Kidney (tissue), 14 donors: ENCODE results near the gene MEN1. TPM values are rescaled to one million over a fixed set of nuclear protein-coding genes. Genes with fewer than 3 reads are reported as not detected.

ENCODE experiments used
- DNase-seq, 5 donors: peaks; one replicate each; pipeline ENCODE4 v3.0.0-alpha.2; 2013 to 2020
- FAIRE-seq: peaks from 2 replicates; lab custom pipeline; 2012; peaks lifted over from hg19 to GRCh38; lab: Jason Lieb, UNC
- H3K27ac ChIP-seq, 2 donors: one replicate each; pipeline ENCODE4 v1.7.0; 2013; ENCODE audit warnings: low read depth in 2 of 2, low read length in 2 of 2, inconsistent platforms in 1 of 2
- H3K27me3 ChIP-seq: one replicate; pipeline ENCODE4 v1.7.1; 2013; ENCODE audit warnings: low read length, inconsistent platforms; ENCODE audit not compliant: control insufficient read depth, insufficient read depth
- H3K36me3 ChIP-seq, 3 donors: one replicate each; pipeline versions ENCODE4 v1.7.0 to v1.7.1; 2013; ENCODE audit warnings: low read length in 3 of 3, control low read depth in 1 of 3, inconsistent platforms in 1 of 3; ENCODE audit not compliant: insufficient read depth in 3 of 3, control insufficient read depth in 2 of 3
- H3K4me1 ChIP-seq, 3 donors: one replicate each; pipeline versions ENCODE4 v1.7.0 to v1.7.1; 2013; ENCODE audit warnings: low read length in 3 of 3, inconsistent platforms in 1 of 3, low read depth in 1 of 3; ENCODE audit not compliant: control insufficient read depth in 2 of 3, insufficient read depth in 2 of 3
- H3K4me3 ChIP-seq, 3 donors: one replicate each; pipeline versions ENCODE4 v1.7.0 to v1.8.1; 2013; ENCODE audit warnings: low read length in 3 of 3, control low read depth in 1 of 3, inconsistent platforms in 1 of 3
- H3K9ac ChIP-seq, 3 donors: one replicate each; pipeline versions ENCODE4 v1.7.0 to v1.7.1; 2013; ENCODE audit warnings: low read length in 3 of 3, control low read depth in 1 of 3, inconsistent platforms in 1 of 3
- H3K9me3 ChIP-seq, 3 donors: one replicate each; pipeline versions ENCODE4 v1.7.0 to v1.7.1; 2013; ENCODE audit warnings: low read length in 3 of 3, control low read depth in 1 of 3, inconsistent platforms in 1 of 3; ENCODE audit not compliant: control insufficient read depth in 2 of 3, insufficient read depth in 1 of 3
- intact Hi-C: fragments of 100-400 bp; cut with DNase I; formaldehyde crosslinking; loops from one replicate; pipeline ENCODE4 v1.11.1; 2022
- polyA plus RNA-seq: library from polyadenylated mRNA; stranded (reverse); fragments of 350-450 nt; fragmentation: Illumina TruSeq; extraction: RNeasy Lipid Tissue Mini Kit (QIAGEN cat#74804); gene quantifications from one replicate; pipeline ENCODE4 v1.2.3, GENCODE V29; 2014; ENCODE audit warnings: low read depth, low replicate concordance; ENCODE audit not compliant: insufficient read depth
- total RNA-seq: library from RNA; stranded (reverse); fragmentation: NEBNext Ultra II Directional; extraction: Animal tissue kit (Norgen Biotek cat#: 25700); gene quantifications from one replicate; pipeline ENCODE4 v1.2.1, GENCODE V29; 2021
- TF ChIP-seq, protein P1 (sequence below): IDR thresholded peaks from 3 replicates; pipeline ENCODE4 v1.5.1; 2012; ENCODE audit warnings: mild to moderate bottlenecking, moderate library complexity, borderline replicate concordance; ENCODE audit not compliant: insufficient read depth; ENCODE audit errors: extremely low read depth
- donor health status: control.
- donor health status: control.
- donor health status: control.
- donor health status: control.
- donor health status: control.
- donor health status: DM: yes; HTN: yes; CAD: no.
- donor health status: Normal renal cell carcinoma (clear cell type).

The MEN1 gene
- total and polyA plus RNA-seq, 2 donors from 2014 or later: 20.9 to 24.0 TPM

DNA sequence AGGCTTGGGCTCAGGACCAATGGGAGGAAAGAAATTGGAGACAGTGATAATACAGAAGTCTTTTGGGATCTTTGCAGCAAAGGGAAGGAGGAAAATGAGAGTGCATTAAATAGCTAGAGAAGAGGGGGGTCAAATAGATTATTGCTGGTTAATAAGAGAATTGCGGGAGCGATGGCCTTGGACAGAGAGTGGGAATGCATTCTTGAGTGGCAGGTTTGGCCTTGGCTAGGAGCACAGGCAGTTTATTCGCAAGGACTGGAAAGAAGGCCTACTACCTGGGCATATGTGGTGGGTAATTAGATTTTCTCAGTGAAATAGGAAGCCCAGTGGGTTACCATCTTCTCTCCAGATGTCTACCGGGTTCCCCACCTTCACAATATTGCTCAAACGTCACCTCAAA, 3.5 kb upstream of the MEN1 start:
- Histone ChIP-seq H3K27me3 (no peaks in the 10 kb centered on the region), H3K27ac (no peak overlapping the region), H3K4me3 (no peak overlapping the region), H3K36me3 (no peaks in the 10 kb centered on the region), H3K9me3 (no peaks in the 10 kb centered on the region), H3K9ac (no peak overlapping the region), H3K4me1 (peaks cover 0 to 7% (median 4%) of the 10 kb centered on the region in 3 donors)
- FAIRE-seq (no peak), DNase-seq (no peak)
- intact Hi-C loops: no loop called here
- TF ChIP-seq, protein P1, sequence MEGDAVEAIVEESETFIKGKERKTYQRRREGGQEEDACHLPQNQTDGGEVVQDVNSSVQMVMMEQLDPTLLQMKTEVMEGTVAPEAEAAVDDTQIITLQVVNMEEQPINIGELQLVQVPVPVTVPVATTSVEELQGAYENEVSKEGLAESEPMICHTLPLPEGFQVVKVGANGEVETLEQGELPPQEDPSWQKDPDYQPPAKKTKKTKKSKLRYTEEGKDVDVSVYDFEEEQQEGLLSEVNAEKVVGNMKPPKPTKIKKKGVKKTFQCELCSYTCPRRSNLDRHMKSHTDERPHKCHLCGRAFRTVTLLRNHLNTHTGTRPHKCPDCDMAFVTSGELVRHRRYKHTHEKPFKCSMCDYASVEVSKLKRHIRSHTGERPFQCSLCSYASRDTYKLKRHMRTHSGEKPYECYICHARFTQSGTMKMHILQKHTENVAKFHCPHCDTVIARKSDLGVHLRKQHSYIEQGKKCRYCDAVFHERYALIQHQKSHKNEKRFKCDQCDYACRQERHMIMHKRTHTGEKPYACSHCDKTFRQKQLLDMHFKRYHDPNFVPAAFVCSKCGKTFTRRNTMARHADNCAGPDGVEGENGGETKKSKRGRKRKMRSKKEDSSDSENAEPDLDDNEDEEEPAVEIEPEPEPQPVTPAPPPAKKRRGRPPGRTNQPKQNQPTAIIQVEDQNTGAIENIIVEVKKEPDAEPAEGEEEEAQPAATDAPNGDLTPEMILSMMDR: no peak

DNA sequence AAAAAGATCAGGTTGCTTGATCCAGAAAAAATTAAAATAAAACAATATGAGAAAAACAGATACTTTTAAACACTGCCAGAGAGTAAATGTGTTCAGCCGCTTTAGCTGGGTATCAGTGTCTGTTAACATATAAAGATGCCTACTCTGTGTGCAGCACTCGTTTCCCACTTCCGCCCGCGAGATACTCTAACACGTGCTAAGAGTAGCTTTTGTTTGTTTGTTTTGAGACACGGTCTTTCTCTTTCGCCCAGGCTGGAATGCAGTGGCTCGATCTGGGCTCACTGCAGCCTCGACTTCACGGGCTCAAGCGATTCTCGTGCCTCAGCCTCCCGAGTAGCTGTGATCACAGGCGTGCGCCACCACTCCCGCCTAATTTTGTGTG, 531 bp upstream of the MEN1 start:
- DNase-seq: peak in 2 of 5 donors; percentile 80 to 82
- peaks cover 0 to 11% (median 4%) of the 10 kb centered on the region in 3 donors for H3K36me3 ChIP-seq
- H3K27ac ChIP-seq: no peak overlapping the region

DNA sequence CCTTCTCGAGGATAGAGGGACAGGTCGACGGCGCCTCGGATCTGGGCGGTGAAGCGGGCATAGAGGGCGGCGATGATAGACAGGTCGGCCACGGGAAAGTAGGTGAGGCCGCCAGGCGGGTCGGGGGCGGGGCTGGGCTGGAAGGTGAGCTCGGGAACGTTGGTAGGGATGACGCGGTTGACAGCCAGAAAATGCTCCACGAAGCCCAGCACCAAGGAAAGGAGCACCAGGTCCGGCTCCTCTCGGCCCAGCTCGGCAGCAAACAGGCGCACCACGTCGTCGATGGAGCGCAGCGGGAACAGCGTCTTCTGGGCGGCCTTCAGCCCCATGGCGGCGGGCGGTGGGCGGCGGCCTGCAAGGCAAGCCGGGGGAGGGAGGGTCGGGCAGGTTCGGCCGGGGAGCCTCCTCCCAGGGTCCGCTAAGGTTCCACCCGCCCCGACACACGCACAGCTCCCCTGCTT, 540 bp downstream of the MEN1 start:
- TF ChIP-seq, protein P1: no peak
- no peaks in the 10 kb centered on the region for H3K27me3 ChIP-seq
- intact Hi-C loops: no loop called here
- FAIRE-seq (no peak), DNase-seq (peak; percentile 47 to 83 (median 61))
- H3K36me3 ChIP-seq: peaks cover 0 to 11% (median 5%) of the 10 kb centered on the region in 3 donors
- no peaks in the 10 kb centered on the region for H3K9me3 ChIP-seq
- peaks cover 0 to 7% (median 4%) of the 10 kb centered on the region in 3 donors for H3K4me1 ChIP-seq
- peak overlapping the region in 1 of 2 donors; percentile 63 for H3K27ac ChIP-seq
- peak overlapping the region; percentile 16 to 61 (median 33) for H3K9ac ChIP-seq
- peak overlapping the region; percentile 54 to 85 (median 64) for H3K4me3 ChIP-seq

More for the DNA sequence above, 531 bp upstream of the MEN1 start:
- no peaks in the 10 kb centered on the region for H3K9me3 ChIP-seq
- no peak for FAIRE-seq
- intact Hi-C loops: no loop called here
- peaks cover 0 to 7% (median 4%) of the 10 kb centered on the region in 3 donors for H3K4me1 ChIP-seq
- H3K4me3 ChIP-seq: peak overlapping the region; percentile 21 to 85 (median 43)
- TF ChIP-seq, protein P1: no peak
- no peaks in the 10 kb centered on the region for H3K27me3 ChIP-seq
- H3K9ac ChIP-seq: no peak overlapping the region

DNA sequence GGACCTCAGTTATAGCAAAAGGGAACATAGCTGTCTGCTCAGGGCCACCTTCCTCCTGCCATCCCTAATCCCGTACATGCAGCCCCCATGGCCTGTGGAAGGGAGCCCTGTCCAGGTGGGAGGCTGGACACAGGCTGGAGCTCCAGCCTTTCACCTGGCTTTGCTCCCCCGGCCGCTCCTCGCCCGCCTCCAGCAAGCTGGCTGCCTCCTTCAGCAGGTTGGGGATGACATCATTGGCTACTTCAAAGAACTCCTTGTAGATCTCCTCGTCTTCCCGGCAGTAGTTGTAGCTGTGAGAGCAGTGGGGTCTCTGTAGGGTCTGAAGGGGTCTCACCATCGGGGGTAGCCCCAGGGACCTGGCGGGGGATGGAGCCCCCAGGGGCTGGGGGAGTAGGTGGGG, 4.9 kb downstream of the MEN1 start:
- peak in 1 of 5 donors; percentile 32 for DNase-seq
- H3K4me1 ChIP-seq: peaks cover 0 to 18% (median 12%) of the 10 kb centered on the region in 3 donors
- intact Hi-C loops: no loop called here
- H3K9ac ChIP-seq: no peak overlapping the region
- H3K4me3 ChIP-seq: no peak overlapping the region
- no peak overlapping the region for H3K27ac ChIP-seq
- H3K36me3 ChIP-seq: peaks cover 0 to 11% (median 6%) of the 10 kb centered on the region in 3 donors
- TF ChIP-seq, protein P1: no peak
- FAIRE-seq: no peak
- no peaks in the 10 kb centered on the region for H3K9me3 ChIP-seq
- H3K27me3 ChIP-seq: no peaks in the 10 kb centered on the region
